ENCODE results near the gene ANO2.
A peak's percentile ranks its signal among the peaks of the same experiment; 100 is the strongest.

ANO2 gene

GRCh38 chr12:5923751-5924150 is 21.3 kb downstream of the ANO2 start:
- Histone ChIP-seq H3K9ac (ENCODE audit: low read depth, low read length, poor library complexity) (no peak overlapping the region), H3K23ac (ENCODE audit: low read depth, low read length, poor library complexity) (no peak overlapping the region), H4K8ac (ENCODE audit: low read depth, low read length) (no peak overlapping the region), H3K36me3 (replicated peaks in 1 of 2; ENCODE audit: control insufficient read depth in 2 of 2, insufficient read depth in 2 of 2, low read length in 2 of 2) (no peaks in the 10 kb centered on the region), H2AFZ (ENCODE audit: low read length) (no peak overlapping the region), H3K4me3 (ENCODE audit: low read length in 2 of 2) (no peak overlapping the region), H3K4me2 (ENCODE audit: insufficient read depth, low read length, poor library complexity, severe bottlenecking) (no peak overlapping the region), H2BK12ac (ENCODE audit: low read length) (no peak overlapping the region), H2BK15ac (ENCODE audit: low read length) (no peak overlapping the region), H3K27ac (replicated peaks; ENCODE audit: low read length) (no peak overlapping the region), H3K4me1 (ENCODE audit: control insufficient read depth in 2 of 2, insufficient read depth in 1 of 2, low read depth in 1 of 2, low read length in 2 of 2) (peaks cover 0 to 16% of the 10 kb centered on the region in 2 donors), H4K91ac (ENCODE audit: low read depth, low read length, poor library complexity) (no peak overlapping the region), H3K18ac (ENCODE audit: low read length) (no peak overlapping the region), H3K9me3 (replicated peaks in 1 of 2; ENCODE audit: control insufficient read depth in 2 of 2, insufficient read depth in 1 of 2, low read depth in 1 of 2, low read length in 2 of 2) (no peaks in the 10 kb centered on the region), H3K4ac (ENCODE audit: low read length) (no peak overlapping the region), H2BK5ac (ENCODE audit: low read length) (no peak overlapping the region), H3K79me1 (ENCODE audit: low read depth, low read length) (no peaks in the 10 kb centered on the region), H3K14ac (ENCODE audit: low read length) (no peak overlapping the region), H2AK5ac (ENCODE audit: low read depth, low read length) (no peak overlapping the region), H3K27me3 (ENCODE audit: control insufficient read depth in 3 of 3, insufficient read depth in 3 of 3, low read depth in 1 of 3, low read length in 3 of 3) (peaks cover 0 to 2% (median 0%) of the 10 kb centered on the region in 3 experiments), H2BK120ac (ENCODE audit: low read depth, low read length) (no peak overlapping the region)
- DNase-seq (ENCODE audit: low spot score): no peak
- no CpG with 5 or more reads among the region's 5 CpGs for WGBS, 2 donors (ENCODE audit: extremely low coverage in 2 of 2, insufficient read length in 2 of 2, insufficient replicate concordance in 1 of 2)

- Histone ChIP-seq H2BK15ac (ENCODE audit: low read length) (no peak overlapping the region), H3K36me3 (replicated peaks in 1 of 2; ENCODE audit: control insufficient read depth in 2 of 2, insufficient read depth in 2 of 2, low read length in 2 of 2) (no peaks in the 10 kb centered on the region), H2AK5ac (ENCODE audit: low read depth, low read length) (no peak overlapping the region), H3K4me3 (ENCODE audit: low read length in 2 of 2) (peak overlapping the region in 1 of 2 donors; percentile 70), H3K79me1 (ENCODE audit: low read depth, low read length) (no peaks in the 10 kb centered on the region), H4K91ac (ENCODE audit: low read depth, low read length, poor library complexity) (no peak overlapping the region), H3K23ac (ENCODE audit: low read depth, low read length, poor library complexity) (no peak overlapping the region), H3K4me2 (ENCODE audit: insufficient read depth, low read length, poor library complexity, severe bottlenecking) (no peak overlapping the region), H2BK12ac (ENCODE audit: low read length) (no peak overlapping the region), H2BK5ac (ENCODE audit: low read length) (no peak overlapping the region), H3K27ac (replicated peaks; ENCODE audit: low read length) (no peak overlapping the region), H3K4ac (ENCODE audit: low read length) (no peak overlapping the region), H2AFZ (ENCODE audit: low read length) (no peak overlapping the region), H3K9me3 (replicated peaks in 1 of 2; ENCODE audit: control insufficient read depth in 2 of 2, insufficient read depth in 1 of 2, low read depth in 1 of 2, low read length in 2 of 2) (no peaks in the 10 kb centered on the region), H3K9ac (ENCODE audit: low read depth, low read length, poor library complexity) (no peak overlapping the region), H3K27me3 (ENCODE audit: control insufficient read depth in 3 of 3, insufficient read depth in 3 of 3, low read depth in 1 of 3, low read length in 3 of 3) (peaks cover 0 to 2% (median 0%) of the 10 kb centered on the region in 3 experiments), H4K8ac (ENCODE audit: low read depth, low read length) (no peak overlapping the region), H3K14ac (ENCODE audit: low read length) (peak overlapping the region; percentile 72), H2BK120ac (ENCODE audit: low read depth, low read length) (no peak overlapping the region), H3K18ac (ENCODE audit: low read length) (no peak overlapping the region), H3K4me1 (ENCODE audit: control insufficient read depth in 2 of 2, insufficient read depth in 1 of 2, low read depth in 1 of 2, low read length in 2 of 2) (peaks cover 0 to 16% of the 10 kb centered on the region in 2 donors)
- WGBS, 2 donors (ENCODE audit: extremely low coverage in 2 of 2, insufficient read length in 2 of 2, insufficient replicate concordance in 1 of 2): no CpG with 5 or more reads among the region's 14 CpGs
- DNase-seq (ENCODE audit: low spot score): no peak
Observed at GRCh38 chr12:5923043-5923605, 21.9 kb downstream of the ANO2 start.

GRCh38 chr12:5921966-5922899 is 22.8 kb downstream of the ANO2 start:
- Histone ChIP-seq H3K79me1 (ENCODE audit: low read depth, low read length) (no peaks in the 10 kb centered on the region), H3K4me3 (ENCODE audit: low read length in 2 of 2) (no peak overlapping the region)
- no CpG with 5 or more reads among the region's 15 CpGs for WGBS, 2 donors (ENCODE audit: extremely low coverage in 2 of 2, insufficient read length in 2 of 2, insufficient replicate concordance in 1 of 2)

More at GRCh38 chr12:5921966-5922899, 22.8 kb downstream of the ANO2 start:
- Histone ChIP-seq H3K27ac (replicated peaks; ENCODE audit: low read length) (no peak overlapping the region), H4K91ac (ENCODE audit: low read depth, low read length, poor library complexity) (no peak overlapping the region), H2BK5ac (ENCODE audit: low read length) (no peak overlapping the region), H3K27me3 (ENCODE audit: control insufficient read depth in 3 of 3, insufficient read depth in 3 of 3, low read depth in 1 of 3, low read length in 3 of 3) (no peaks in the 10 kb centered on the region), H3K4ac (ENCODE audit: low read length) (no peak overlapping the region), H2BK120ac (ENCODE audit: low read depth, low read length) (no peak overlapping the region), H2BK12ac (ENCODE audit: low read length) (no peak overlapping the region), H4K8ac (ENCODE audit: low read depth, low read length) (no peak overlapping the region), H2BK15ac (ENCODE audit: low read length) (no peak overlapping the region), H3K18ac (ENCODE audit: low read length) (peak overlapping the region; percentile 0), H3K14ac (ENCODE audit: low read length) (peak overlapping the region; percentile 72), H3K36me3 (replicated peaks in 1 of 2; ENCODE audit: control insufficient read depth in 2 of 2, insufficient read depth in 2 of 2, low read length in 2 of 2) (no peaks in the 10 kb centered on the region), H3K9me3 (replicated peaks in 1 of 2; ENCODE audit: control insufficient read depth in 2 of 2, insufficient read depth in 1 of 2, low read depth in 1 of 2, low read length in 2 of 2) (no peaks in the 10 kb centered on the region), H3K23ac (ENCODE audit: low read depth, low read length, poor library complexity) (no peak overlapping the region), H3K4me1 (ENCODE audit: control insufficient read depth in 2 of 2, insufficient read depth in 1 of 2, low read depth in 1 of 2, low read length in 2 of 2) (peaks cover 0 to 16% of the 10 kb centered on the region in 2 donors), H3K9ac (ENCODE audit: low read depth, low read length, poor library complexity) (no peak overlapping the region), H2AK5ac (ENCODE audit: low read depth, low read length) (peak overlapping the region; percentile 78), H2AFZ (ENCODE audit: low read length) (no peak overlapping the region), H3K4me2 (ENCODE audit: insufficient read depth, low read length, poor library complexity, severe bottlenecking) (no peak overlapping the region)
- DNase-seq (ENCODE audit: low spot score): no peak
